HEK293 (cell line): ENCODE measurements around the gene RABL3.

ENCODE experiments used
- CTCF ChIA-PET: fragments of 350-600 bp; formaldehyde crosslinking; extraction: SDS; loops from one replicate; lab custom pipeline; 2021; ENCODE audit warnings: antibody characterized with exemption; lab: Yijun Ruan, JAX
- POLR2A ChIA-PET: fragments of 300-600 bp; formaldehyde crosslinking; extraction: SDS; loops from one replicate; lab custom pipeline; 2020; ENCODE audit warnings: antibody characterized with exemption, inconsistent platforms; lab: Yijun Ruan, JAX
- H3K27ac ChIP-seq: fragments of 200-500 bp; sonication (Bioruptor generic); 2 replicates; pipeline ENCODE4 v1.5.1; 2014; ENCODE audit warnings: low read depth, low read length, control low read depth, inconsistent platforms; ENCODE audit errors: extremely low read depth
- H3K36me3 ChIP-seq, 2 experiments: fragments of 200-500 bp in 1 of 2; sonication (Bioruptor generic) in 1 of 2; 1 replicate in 1 of 2; 2 replicates in 1 of 2; pipeline ENCODE4 v1.5.1; 2014 to 2017; ENCODE audit warnings: inconsistent platforms in 2 of 2, low read length in 2 of 2; ENCODE audit not compliant: control insufficient read depth in 2 of 2, insufficient read depth in 1 of 2
- H3K4me1 ChIP-seq: fragments of 200-500 bp; sonication (Bioruptor generic); 2 replicates; pipeline ENCODE4 v1.5.1; 2014; ENCODE audit warnings: mild to moderate bottlenecking, low read length, inconsistent platforms; ENCODE audit not compliant: control insufficient read depth, insufficient read depth
- H3K4me3 ChIP-seq: 2 replicates; pipeline ENCODE4 v1.5.1; 2011; ENCODE audit warnings: low read depth, mild to moderate bottlenecking, control low read depth, low read length, moderate library complexity
- H3K9me3 ChIP-seq: fragments of 200-500 bp; sonication (Bioruptor generic); 2 replicates; pipeline ENCODE4 v1.5.1; 2014; ENCODE audit warnings: low read depth, low read length, inconsistent platforms; ENCODE audit not compliant: control insufficient read depth, insufficient read depth
- HOXC10 ChIP-seq: sonication (generic); formaldehyde crosslinking; IDR thresholded peaks from 2 replicates; pipeline ENCODE4 v1.8.1; 2023; ENCODE audit warnings: mild to moderate bottlenecking, missing genetic modification reagents
- SETDB1 ChIP-seq: IDR thresholded peaks from one replicate; pipeline ENCODE4 v1.6.1; 2017; ENCODE audit warnings: mild to moderate bottlenecking, low read length, moderate library complexity, mixed read lengths; ENCODE audit not compliant: insufficient read length
- ZBTB7A ChIP-seq: fragments of 450-650 bp; formaldehyde crosslinking; IDR thresholded peaks from 2 replicates; pipeline ENCODE4 v1.5.1; 2016; ENCODE audit warnings: low read depth, missing biosample characterization, missing genetic modification characterization
- ZFP69B ChIP-seq: fragments of 450-650 bp; formaldehyde crosslinking; IDR thresholded peaks from 2 replicates; pipeline ENCODE4 v1.5.1; 2016; ENCODE audit warnings: missing biosample characterization, missing genetic modification characterization
- ZNF155 ChIP-seq: fragments of 450-650 bp; formaldehyde crosslinking; IDR thresholded peaks from 2 replicates; pipeline ENCODE4 v1.5.1; 2016; ENCODE audit warnings: missing biosample characterization, missing genetic modification characterization
- ZNF223 ChIP-seq: fragments of 450-650 bp; formaldehyde crosslinking; IDR thresholded peaks from 2 replicates; pipeline ENCODE4 v1.5.1; 2016; ENCODE audit warnings: missing biosample characterization, missing genetic modification characterization
- ZNF423 ChIP-seq: fragments of 450-650 bp; formaldehyde crosslinking; IDR thresholded peaks from 2 replicates; pipeline ENCODE4 v1.5.1; 2016; ENCODE audit warnings: missing biosample characterization, missing genetic modification characterization
- ZNF518A ChIP-seq: fragments of 450-650 bp; formaldehyde crosslinking; conservative IDR thresholded peaks from 2 replicates; pipeline ENCODE4 v1.5.1; 2016; ENCODE audit warnings: low read depth, missing biosample characterization, missing genetic modification characterization
- ZNF621 ChIP-seq: fragments of 450-650 bp; formaldehyde crosslinking; IDR thresholded peaks from 2 replicates; pipeline ENCODE4 v1.5.1; 2017; ENCODE audit warnings: missing biosample characterization, missing genetic modification characterization
- ZNF639 ChIP-seq: fragments of 450-650 bp; formaldehyde crosslinking; IDR thresholded peaks from 2 replicates; pipeline ENCODE4 v1.5.1; 2016; ENCODE audit warnings: missing biosample characterization, missing genetic modification characterization
- ZNF692 ChIP-seq: fragments of 450-650 bp; formaldehyde crosslinking; IDR thresholded peaks from 2 replicates; pipeline ENCODE4 v1.5.1; 2016; ENCODE audit warnings: missing biosample characterization, missing genetic modification characterization
- ZNF747 ChIP-seq: fragments of 450-650 bp; formaldehyde crosslinking; IDR thresholded peaks from 2 replicates; pipeline ENCODE4 v1.5.1; 2016; ENCODE audit warnings: missing biosample characterization, missing genetic modification characterization
- TF ChIP-seq, protein P1 (sequence below): fragments of 450-650 bp; formaldehyde crosslinking; IDR thresholded peaks from 2 replicates; pipeline ENCODE4 v1.5.1; 2017; ENCODE audit warnings: missing biosample characterization, missing genetic modification characterization
- TF ChIP-seq, protein P2 (sequence below): fragments of 450-650 bp; formaldehyde crosslinking; IDR thresholded peaks from 2 replicates; pipeline ENCODE4 v1.5.0; 2017; ENCODE audit warnings: missing biosample characterization, missing genetic modification characterization, borderline replicate concordance
- TF ChIP-seq, protein P3 (sequence below): fragments of 450-650 bp; IDR thresholded peaks from 2 replicates; pipeline ENCODE4 v1.5.1; 2018; ENCODE audit warnings: missing biosample characterization, missing genetic modification characterization
- TF ChIP-seq, protein P4 (sequence below): fragments of 450-650 bp; formaldehyde crosslinking; IDR thresholded peaks from 2 replicates; pipeline ENCODE4 v1.5.1; 2016; ENCODE audit warnings: missing biosample characterization, missing genetic modification characterization

The RABL3 gene

GRCh38 chr3:120766576-120766975 is 24.3 kb upstream of the RABL3 start:
- Histone ChIP-seq H3K4me3 (no peak overlapping the region), H3K36me3 (peaks cover 0 to 4% of the 10 kb centered on the region in 2 experiments; a peak in 1 of 3 replicates), H3K9me3 (no peaks in the 10 kb centered on the region), H3K27ac (no peak overlapping the region), H3K4me1 (peaks cover 19% of the 10 kb centered on the region)
- POLR2A ChIA-PET, result no interaction called here
- CTCF ChIA-PET, result interaction anchor here (3.3 kb wide), 1 partner anchor 28 kb away, joined by 13 read pairs; no protein-coding TSS in a partner anchor
- TF ChIP-seq ZNF518A (tag by site-specific recombination) (no peak), ZNF692 (tag by site-specific recombination) (no peak), HOXC10 (no peak)

DNA sequence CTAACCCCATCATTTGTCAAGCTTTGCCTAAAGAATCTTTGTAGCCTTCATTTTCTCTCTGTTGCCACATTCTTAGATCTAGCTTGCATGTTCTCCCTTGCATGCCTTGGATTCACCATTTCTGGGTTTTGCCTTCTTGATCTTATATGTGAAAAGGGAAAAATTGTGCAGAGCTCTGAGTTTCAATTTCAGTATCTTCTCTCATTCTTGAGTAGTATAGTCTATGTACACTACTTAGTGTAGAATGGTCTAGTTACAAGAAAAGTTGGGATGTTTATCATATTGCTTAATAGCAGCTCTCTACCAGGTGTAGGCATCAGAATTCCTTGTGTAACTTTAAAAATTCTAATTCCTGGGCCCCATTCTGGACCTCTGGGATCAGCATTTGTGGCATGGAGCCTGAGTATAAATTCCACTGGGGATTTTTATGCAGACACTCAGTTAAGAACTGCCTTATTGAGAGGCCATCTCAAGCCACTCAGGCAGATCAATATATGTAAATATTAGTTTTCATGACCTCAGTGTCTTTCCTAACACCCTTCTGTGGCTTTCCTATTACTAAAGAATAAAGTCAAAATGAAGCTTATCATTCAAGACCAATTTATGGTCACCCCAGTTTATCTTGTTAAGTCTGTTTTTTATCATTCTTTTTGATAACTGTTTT is 23.6 kb upstream of the RABL3 start:
- no peak overlapping the region for H3K27ac ChIP-seq
- H3K9me3 ChIP-seq, result no peaks in the 10 kb centered on the region
- no peak overlapping the region for H3K4me3 ChIP-seq
- H3K4me1 ChIP-seq, result peaks cover 19% of the 10 kb centered on the region
- CTCF ChIA-PET, result interaction anchor here (3.3 kb wide), 1 partner anchor 29 kb away, joined by 13 read pairs; no protein-coding TSS in a partner anchor
- peaks cover 0 to 4% of the 10 kb centered on the region in 2 experiments; a peak in 1 of 3 replicates for H3K36me3 ChIP-seq
- POLR2A ChIA-PET, result no interaction called here
- TF ChIP-seq ZNF639 (no peak), ZNF423 (tag by site-specific recombination) (no peak), ZFP69B (tag by site-specific recombination) (no peak), SETDB1 (no peak), ZBTB7A (tag by site-specific recombination) (no peak), ZNF155 (tag by site-specific recombination) (no peak), ZNF621 (tag by site-specific recombination) (no peak), ZNF223 (tag by site-specific recombination) (no peak), ZNF747 (tag by site-specific recombination) (no peak)
- TF ChIP-seq, protein P1, sequence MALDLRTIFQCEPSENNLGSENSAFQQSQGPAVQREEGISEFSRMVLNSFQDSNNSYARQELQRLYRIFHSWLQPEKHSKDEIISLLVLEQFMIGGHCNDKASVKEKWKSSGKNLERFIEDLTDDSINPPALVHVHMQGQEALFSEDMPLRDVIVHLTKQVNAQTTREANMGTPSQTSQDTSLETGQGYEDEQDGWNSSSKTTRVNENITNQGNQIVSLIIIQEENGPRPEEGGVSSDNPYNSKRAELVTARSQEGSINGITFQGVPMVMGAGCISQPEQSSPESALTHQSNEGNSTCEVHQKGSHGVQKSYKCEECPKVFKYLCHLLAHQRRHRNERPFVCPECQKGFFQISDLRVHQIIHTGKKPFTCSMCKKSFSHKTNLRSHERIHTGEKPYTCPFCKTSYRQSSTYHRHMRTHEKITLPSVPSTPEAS (tag by site-specific recombination), result no peak
- TF ChIP-seq, protein P2, sequence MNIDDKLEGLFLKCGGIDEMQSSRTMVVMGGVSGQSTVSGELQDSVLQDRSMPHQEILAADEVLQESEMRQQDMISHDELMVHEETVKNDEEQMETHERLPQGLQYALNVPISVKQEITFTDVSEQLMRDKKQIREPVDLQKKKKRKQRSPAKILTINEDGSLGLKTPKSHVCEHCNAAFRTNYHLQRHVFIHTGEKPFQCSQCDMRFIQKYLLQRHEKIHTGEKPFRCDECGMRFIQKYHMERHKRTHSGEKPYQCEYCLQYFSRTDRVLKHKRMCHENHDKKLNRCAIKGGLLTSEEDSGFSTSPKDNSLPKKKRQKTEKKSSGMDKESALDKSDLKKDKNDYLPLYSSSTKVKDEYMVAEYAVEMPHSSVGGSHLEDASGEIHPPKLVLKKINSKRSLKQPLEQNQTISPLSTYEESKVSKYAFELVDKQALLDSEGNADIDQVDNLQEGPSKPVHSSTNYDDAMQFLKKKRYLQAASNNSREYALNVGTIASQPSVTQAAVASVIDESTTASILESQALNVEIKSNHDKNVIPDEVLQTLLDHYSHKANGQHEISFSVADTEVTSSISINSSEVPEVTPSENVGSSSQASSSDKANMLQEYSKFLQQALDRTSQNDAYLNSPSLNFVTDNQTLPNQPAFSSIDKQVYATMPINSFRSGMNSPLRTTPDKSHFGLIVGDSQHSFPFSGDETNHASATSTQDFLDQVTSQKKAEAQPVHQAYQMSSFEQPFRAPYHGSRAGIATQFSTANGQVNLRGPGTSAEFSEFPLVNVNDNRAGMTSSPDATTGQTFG (tag by site-specific recombination), result no peak
- TF ChIP-seq, protein P3, sequence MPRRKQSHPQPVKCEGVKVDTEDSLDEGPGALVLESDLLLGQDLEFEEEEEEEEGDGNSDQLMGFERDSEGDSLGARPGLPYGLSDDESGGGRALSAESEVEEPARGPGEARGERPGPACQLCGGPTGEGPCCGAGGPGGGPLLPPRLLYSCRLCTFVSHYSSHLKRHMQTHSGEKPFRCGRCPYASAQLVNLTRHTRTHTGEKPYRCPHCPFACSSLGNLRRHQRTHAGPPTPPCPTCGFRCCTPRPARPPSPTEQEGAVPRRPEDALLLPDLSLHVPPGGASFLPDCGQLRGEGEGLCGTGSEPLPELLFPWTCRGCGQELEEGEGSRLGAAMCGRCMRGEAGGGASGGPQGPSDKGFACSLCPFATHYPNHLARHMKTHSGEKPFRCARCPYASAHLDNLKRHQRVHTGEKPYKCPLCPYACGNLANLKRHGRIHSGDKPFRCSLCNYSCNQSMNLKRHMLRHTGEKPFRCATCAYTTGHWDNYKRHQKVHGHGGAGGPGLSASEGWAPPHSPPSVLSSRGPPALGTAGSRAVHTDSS (tag by site-specific recombination), result no peak
- TF ChIP-seq, protein P4, sequence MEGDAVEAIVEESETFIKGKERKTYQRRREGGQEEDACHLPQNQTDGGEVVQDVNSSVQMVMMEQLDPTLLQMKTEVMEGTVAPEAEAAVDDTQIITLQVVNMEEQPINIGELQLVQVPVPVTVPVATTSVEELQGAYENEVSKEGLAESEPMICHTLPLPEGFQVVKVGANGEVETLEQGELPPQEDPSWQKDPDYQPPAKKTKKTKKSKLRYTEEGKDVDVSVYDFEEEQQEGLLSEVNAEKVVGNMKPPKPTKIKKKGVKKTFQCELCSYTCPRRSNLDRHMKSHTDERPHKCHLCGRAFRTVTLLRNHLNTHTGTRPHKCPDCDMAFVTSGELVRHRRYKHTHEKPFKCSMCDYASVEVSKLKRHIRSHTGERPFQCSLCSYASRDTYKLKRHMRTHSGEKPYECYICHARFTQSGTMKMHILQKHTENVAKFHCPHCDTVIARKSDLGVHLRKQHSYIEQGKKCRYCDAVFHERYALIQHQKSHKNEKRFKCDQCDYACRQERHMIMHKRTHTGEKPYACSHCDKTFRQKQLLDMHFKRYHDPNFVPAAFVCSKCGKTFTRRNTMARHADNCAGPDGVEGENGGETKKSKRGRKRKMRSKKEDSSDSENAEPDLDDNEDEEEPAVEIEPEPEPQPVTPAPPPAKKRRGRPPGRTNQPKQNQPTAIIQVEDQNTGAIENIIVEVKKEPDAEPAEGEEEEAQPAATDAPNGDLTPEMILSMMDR (tag by site-specific recombination), result no peak
